SH-SY5Y (cell line): Measurements from ENCODE around the gene ZNF345.

Experiments
- GATA2 ChIP-seq: IDR thresholded peaks from 2 replicates; pipeline ENCODE4 v1.6.1; 2011; ENCODE audit warnings: mild to moderate bottlenecking, low read depth, low read length
- GATA3 ChIP-seq: IDR thresholded peaks from 2 replicates; pipeline ENCODE4 v1.6.1; 2011; ENCODE audit warnings: low read depth, mild to moderate bottlenecking, low read length, moderate library complexity

Gene ZNF345

DNA sequence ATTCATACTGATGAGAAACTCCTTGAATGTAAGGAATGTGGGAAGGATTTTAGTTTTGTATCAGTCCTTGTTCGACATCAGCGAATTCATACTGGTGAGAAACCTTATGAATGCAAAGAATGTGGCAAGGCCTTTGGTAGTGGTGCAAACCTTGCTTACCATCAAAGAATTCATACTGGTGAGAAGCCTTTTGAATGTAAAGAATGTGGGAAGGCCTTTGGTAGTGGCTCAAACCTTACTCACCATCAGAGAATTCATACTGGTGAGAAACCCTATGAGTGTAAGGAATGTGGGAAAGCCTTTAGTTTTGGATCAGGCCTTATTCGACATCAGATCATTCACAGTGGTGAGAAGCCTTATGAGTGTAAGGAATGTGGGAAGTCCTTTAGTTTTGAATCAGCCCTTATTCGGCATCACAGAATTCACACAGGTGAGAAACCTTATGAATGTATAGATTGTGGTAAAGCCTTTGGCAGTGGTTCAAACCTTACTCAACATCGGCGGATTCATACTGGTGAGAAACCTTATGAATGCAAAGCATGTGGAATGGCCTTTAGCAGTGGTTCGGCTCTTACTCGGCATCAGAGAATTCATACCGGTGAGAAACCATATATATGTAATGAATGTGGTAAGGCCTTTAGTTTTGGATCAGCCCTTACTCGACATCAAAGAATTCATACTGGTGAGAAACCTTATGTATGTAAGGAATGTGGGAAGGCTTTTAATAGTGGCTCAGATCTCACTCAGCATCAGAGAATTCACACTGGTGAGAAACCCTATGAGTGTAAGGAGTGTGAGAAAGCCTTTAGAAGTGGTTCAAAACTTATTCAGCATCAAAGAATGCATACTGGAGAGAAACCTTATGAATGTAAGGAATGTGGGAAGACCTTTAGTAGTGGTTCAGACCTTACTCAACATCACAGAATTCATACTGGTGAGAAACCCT lies 26.6 kb downstream of the ZNF345 start:
- TF ChIP-seq GATA2 (no peak), GATA3 (no peak)

DNA sequence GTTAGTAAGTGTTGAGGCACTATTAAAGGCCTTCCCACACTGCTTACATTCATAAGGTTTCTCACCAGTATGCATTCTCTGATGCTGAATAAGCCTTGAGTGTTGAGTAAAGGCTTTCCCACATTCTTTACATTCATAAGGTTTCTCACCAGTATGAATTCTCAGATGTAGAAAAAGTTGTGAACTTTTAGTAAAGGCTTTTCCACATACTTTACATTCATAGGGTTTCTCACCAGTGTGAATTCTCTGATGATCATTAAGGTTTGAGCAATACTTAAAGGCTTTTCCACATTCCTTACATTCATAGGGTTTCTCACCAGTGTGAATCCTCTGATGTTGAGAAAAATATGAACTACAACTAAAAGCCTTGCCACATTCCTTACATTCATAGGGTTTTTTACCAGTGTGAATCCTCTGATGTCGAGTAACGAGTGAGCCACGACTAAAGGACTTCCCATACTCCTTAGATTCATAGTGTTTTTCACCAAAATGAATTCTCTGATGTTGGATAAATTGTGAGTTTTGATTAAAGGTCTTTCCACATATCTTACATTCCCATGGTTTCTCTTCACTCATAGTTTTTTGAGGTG lies 41.2 kb downstream of the ZNF345 start:
- TF ChIP-seq GATA2 (no peak), GATA3 (no peak)

DNA sequence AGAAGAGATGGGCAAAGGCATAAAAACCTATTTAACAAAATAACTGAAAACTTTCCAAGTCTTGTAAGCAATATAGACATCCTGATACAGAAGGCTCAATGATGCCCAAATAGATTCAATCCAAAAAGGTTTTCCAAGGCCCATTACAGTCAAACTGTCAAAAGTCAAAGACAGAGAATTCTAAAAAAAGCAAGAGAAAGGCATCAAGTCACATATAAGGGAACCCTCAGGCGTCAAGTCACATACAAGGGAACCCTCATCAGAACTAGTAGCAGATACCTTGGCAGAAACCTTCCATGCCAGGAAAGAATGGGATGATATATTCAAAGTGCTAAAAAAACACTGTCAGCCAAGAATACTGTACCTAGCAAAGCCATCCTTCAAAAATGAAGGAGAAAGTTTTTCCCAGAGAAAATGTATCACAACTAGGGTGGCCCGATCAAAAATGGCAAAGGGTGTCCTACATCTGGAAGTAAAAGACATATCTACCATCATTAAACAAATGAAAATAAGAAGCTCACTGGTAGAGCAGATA lies 44.2 kb downstream of the ZNF345 start:
- TF ChIP-seq GATA2 = no peak
- TF ChIP-seq GATA3 = no peak

DNA sequence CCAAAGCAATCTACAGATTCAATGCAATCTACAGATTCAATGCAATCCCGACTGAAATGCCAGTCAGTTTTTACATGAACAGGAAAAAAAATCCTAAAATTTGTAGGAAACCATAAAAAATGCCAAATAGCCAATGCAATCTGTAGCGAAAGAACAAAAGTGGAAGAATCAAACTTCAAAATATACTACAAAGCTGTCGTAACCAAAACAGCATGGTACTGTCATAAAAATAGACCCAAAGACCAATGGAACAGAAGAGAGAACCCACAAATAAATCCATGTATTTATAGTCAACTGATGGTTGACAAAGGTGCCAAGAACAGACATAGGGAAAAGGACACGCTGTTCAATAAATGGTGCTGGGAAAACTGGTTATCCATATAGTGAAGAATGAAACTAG lies 47.7 kb downstream of the ZNF345 start:
- TF ChIP-seq GATA3 (no peak), GATA2 (no peak)

DNA sequence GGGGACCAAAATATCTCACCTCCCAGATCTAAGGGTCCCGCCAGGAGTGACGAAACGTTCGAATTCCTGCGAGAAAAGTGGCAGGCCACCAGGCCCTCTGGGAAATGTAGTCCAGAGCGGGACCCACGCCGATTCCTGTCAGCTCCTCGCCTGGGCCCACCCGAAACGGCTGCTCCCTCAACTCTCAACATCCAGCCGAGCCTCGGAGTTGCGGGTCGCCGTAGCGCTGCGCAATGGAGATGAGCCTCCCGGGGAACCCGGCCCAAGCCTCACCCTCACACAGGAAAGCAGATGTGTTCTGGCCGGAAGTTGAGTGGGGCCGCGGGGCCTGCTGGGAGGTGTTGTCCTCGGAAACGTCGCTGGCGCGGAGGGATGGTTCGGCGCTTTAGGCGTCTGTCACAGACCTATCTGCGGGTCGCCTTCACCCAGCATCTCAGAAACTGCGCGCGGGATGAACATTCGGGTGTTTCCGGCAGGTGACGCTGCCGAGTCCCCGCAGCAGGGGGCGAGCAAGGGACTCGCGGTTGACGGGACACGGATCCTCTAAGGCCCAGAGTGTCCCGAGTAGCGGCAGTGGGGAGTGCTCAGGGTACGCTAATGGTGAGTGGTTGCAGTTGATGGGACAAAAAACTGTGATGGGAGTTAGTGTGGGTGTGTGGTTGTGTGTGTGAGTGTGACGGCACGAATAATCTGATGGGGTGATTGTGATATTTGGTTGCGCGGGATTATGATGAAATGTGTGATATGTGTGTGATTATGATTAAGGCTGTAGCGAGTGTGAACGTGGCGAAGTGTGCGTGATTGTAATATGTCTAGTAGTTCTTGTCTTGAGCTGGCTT lies 65.5 kb downstream of the ZNF345 start, which contains the start of the genes ZNF568 and ZNF829:
TSS of gene ZNF568 (plus strand) at position 341 of the 839 bp plus-strand sequence. CDS start 6,439 bp downstream, outside the sequence.
TSS of gene ZNF829 (minus strand) at position 300 of the 839 bp plus-strand sequence. CDS start 1,124 bp downstream, outside the sequence.
- TF ChIP-seq GATA3 = no peak
- TF ChIP-seq GATA2 = peak; percentile 72

DNA sequence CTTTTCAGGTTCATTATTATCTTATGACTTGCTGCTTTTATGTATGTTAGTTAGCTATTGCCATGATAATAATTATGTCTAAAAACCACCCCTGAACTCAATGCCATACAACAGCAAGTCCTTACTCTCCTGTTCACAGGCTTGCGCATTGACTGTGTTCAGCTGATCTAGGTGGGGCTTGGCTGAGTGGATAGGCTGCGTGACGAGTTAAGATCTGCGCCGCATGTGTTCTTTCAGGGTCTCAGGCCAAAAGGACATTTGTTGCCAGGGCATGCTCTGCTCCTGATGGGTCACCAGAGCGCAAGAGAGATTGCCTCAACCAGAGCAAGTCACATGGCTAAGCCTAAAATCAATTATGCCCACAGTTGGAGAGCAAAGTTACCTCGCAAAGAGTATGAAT lies 66.3 kb downstream of the ZNF345 start:
- TF ChIP-seq GATA3 = no peak
- no peak for TF ChIP-seq GATA2

DNA sequence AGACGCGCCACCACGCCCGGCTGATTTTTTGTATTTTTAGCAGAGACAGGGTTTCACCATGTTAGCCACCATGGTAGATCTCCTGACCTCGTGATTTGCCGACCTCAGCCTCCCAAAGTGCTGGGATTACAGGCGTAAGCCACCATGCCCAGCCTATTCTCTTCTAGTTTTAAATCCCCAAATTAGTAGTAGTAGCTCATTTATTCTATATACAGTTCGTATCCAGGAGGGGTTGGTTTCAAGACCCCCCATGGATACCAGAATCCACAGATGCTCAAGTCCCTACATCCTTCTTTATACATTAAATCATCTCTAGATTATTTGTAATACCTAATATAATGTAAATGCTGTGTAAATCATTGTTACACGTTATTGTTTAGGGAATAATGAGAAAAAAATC lies 67.4 kb downstream of the ZNF345 start:
- TF ChIP-seq GATA2 (no peak), GATA3 (no peak)
